Liver (tissue), 3 donors: ENCODE results near the gene TRMT10B.

ENCODE experiments used
- EGR1 ChIP-seq, 2 donors: IDR thresholded peaks; 2 replicates each; pipeline ENCODE4 v1.6.1; 2016 to 2018; ENCODE audit warnings: antibody characterized with exemption in 2 of 2, low read depth in 2 of 2
- HNF4A ChIP-seq, 2 donors: conservative IDR thresholded peaks; 2 replicates each; pipeline ENCODE4 v1.6.1; 2016; ENCODE audit warnings: antibody characterized with exemption in 2 of 2, mild to moderate bottlenecking in 2 of 2
- JUND ChIP-seq, 2 donors: IDR thresholded peaks; 2 replicates each; pipeline ENCODE4 v1.6.1; 2016; ENCODE audit warnings: antibody characterized with exemption in 2 of 2
- MAX ChIP-seq: IDR thresholded peaks from 2 replicates; pipeline ENCODE4 v1.6.1; 2016; ENCODE audit warnings: antibody characterized with exemption
- RAD21 ChIP-seq, 2 donors: IDR thresholded peaks; 2 replicates each; pipeline ENCODE4 v1.6.1; 2016; ENCODE audit warnings: antibody characterized with exemption in 2 of 2, mild to moderate bottlenecking in 2 of 2
- REST ChIP-seq: IDR thresholded peaks from 2 replicates; pipeline ENCODE4 v1.6.1; 2016; ENCODE audit warnings: antibody characterized with exemption, mild to moderate bottlenecking
- RXRA ChIP-seq, 2 donors: IDR thresholded peaks; 2 replicates each; pipeline ENCODE4 v1.6.1; 2017 to 2018; ENCODE audit warnings: antibody characterized with exemption in 2 of 2, mild to moderate bottlenecking in 1 of 2
- TAF1 ChIP-seq: conservative IDR thresholded peaks from 2 replicates; pipeline ENCODE4 v1.6.1; 2016; ENCODE audit warnings: antibody characterized with exemption, mild to moderate bottlenecking
- TF ChIP-seq, protein P1 (sequence below): fragments of 150-350 bp; IDR thresholded peaks from 2 replicates; pipeline ENCODE4 v1.5.1; 2017; ENCODE audit warnings: improper control_type of control experiment, low read depth, low read length; ENCODE audit not compliant: missing input control
- donor health status: healthy.
- donor health status: healthy.

GRCh38 chr9:37769306-37769705, 15.7 kb downstream of the TRMT10B start:
- TF ChIP-seq, protein P1, sequence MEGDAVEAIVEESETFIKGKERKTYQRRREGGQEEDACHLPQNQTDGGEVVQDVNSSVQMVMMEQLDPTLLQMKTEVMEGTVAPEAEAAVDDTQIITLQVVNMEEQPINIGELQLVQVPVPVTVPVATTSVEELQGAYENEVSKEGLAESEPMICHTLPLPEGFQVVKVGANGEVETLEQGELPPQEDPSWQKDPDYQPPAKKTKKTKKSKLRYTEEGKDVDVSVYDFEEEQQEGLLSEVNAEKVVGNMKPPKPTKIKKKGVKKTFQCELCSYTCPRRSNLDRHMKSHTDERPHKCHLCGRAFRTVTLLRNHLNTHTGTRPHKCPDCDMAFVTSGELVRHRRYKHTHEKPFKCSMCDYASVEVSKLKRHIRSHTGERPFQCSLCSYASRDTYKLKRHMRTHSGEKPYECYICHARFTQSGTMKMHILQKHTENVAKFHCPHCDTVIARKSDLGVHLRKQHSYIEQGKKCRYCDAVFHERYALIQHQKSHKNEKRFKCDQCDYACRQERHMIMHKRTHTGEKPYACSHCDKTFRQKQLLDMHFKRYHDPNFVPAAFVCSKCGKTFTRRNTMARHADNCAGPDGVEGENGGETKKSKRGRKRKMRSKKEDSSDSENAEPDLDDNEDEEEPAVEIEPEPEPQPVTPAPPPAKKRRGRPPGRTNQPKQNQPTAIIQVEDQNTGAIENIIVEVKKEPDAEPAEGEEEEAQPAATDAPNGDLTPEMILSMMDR: no peak
- TF ChIP-seq TAF1 (no peak), MAX (no peak), EGR1 (IDR thresholded peaks at IDR 0.05; ENCODE audit: low read depth in 2 of 2) (no peak), RAD21 (IDR thresholded peaks at IDR 0.05) (no peak), RXRA (IDR thresholded peaks at IDR 0.05) (no peak), REST (no peak), HNF4A (conservative IDR thresholded peaks at IDR 0.05) (no peak), JUND (IDR thresholded peaks at IDR 0.05) (no peak)
